Right ventricle myocardium inferior (tissue), 1 donor: ENCODE data around the gene SPARC. TPM values are rescaled to one million over a fixed set of nuclear protein-coding genes. Genes with fewer than 3 reads are reported as not detected.

Experiments used
- ATAC-seq: fragments of 200-7000 bp; cut with Tn5 transposase; one replicate; pipeline ENCODE4 v1.9.1; 2020; ENCODE audit warnings: mild to moderate bottlenecking, moderate library complexity
- DNase-seq: peaks from one replicate; pipeline ENCODE4 v3.0.0; 2021; ENCODE audit errors: missing footprints
- intact Hi-C: fragments of 100-400 bp; cut with DNase I; formaldehyde crosslinking; loops from one replicate; pipeline ENCODE4 v1.11.0; 2022
- total RNA-seq: library from RNA; stranded (reverse); fragmentation: NEBNext Ultra II Directional; extraction: Animal tissue kit (Norgen Biotek cat#: 25700); gene quantifications from one replicate; pipeline ENCODE4 v1.2.1, GENCODE V29; 2021
- donor health status: DM: no; HTN: yes; CAD: no; lungs with severe emphysema.

SPARC gene
- total RNA-seq, 1 donor from 2014 or later = 517 TPM

- no peak for DNase-seq
- no peak for ATAC-seq
- intact Hi-C loops = no loop called here
These were observed 71.3 kb downstream of the SPARC start for GRCh38 chr5:151615431-151615830.

GRCh38 chr5:151614565-151614964, 72.2 kb downstream of the SPARC start:
- no peak for ATAC-seq
- no peak for DNase-seq
- intact Hi-C loops = no loop called here

GRCh38 chr5:151612689-151613427, 73.9 kb downstream of the SPARC start:
- intact Hi-C loops = no loop called here

GRCh38 chr5:151611127-151611775, 75.5 kb downstream of the SPARC start:
- intact Hi-C loops = no loop called here
- no peak for ATAC-seq
- DNase-seq = no peak

More at GRCh38 chr5:151612689-151613427, 73.9 kb downstream of the SPARC start:
- DNase-seq (no peak), ATAC-seq (no peak)

Other genes starting within 250 kb of the SPARC start
- gene SLC36A1, start 239.3 kb downstream of the SPARC start, total RNA-seq = 5.2 TPM
- not detected for gene FAT2, start 95.6 kb downstream of the SPARC start, total RNA-seq
- gene ATOX1, start 71.7 kb upstream of the SPARC start, total RNA-seq = 69.5 TPM
- 114 TPM for gene G3BP1, start 85.0 kb upstream of the SPARC start, total RNA-seq
- not detected for gene GLRA1, start 237.9 kb upstream of the SPARC start, total RNA-seq